ENCODE results near the gene DAP. TPM values are rescaled to one million over a fixed set of nuclear protein-coding genes. Genes with fewer than 3 reads are reported as not detected.

Gene DAP
- total and polyA plus RNA-seq, 4 donors: 36.6 to 122 (median 101) TPM

DNA sequence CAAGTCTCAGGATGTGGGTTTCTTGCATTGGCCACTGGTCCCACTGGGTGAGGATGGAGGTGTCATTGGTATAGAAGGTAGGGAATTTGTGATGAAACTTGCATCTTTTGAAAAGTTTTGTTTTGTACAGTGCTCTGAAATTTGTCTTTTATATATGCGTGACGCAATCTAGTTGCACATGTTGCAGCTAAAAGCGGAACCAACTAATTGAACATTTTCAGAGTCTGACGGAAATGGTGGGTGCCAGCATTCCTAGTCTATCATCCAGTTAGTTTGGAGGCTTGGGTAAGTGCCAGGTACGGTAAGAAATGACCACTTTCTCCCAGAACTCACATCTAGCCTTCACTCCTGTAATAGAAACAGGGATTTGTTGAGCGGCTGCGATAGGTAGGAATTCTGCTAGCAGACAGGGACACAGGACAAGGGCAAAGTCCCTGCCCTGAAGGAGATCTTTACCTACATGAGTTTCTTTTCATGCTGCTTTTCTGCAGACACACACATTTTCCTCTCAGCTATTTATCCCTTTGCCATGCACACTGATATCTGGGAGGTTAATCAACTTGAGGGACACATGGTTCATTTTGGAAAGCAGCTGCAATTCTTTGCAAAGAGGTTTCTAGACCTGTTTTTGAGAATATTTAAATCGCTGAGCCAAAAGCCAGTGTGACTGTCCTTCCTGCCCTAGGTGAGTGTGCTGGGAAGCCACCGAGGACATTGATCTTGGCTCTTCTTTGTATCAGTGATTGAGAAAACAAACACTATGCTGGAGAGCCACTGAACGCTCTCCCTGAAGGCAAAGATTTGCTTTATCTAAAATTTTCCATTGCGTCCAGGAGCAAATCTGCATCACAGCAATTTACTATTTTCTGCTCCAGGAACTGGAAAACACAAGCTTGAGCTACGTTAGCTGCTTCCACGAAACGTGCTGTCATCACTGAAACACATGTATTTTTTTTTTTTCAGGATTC, 89.7 kb downstream of the DAP start:
- H3K4me3 ChIP-seq (ENCODE audit: low read depth in 1 of 3, low read length in 3 of 3): peak overlapping the region in 2 of 3 donors; percentile 15 to 43
- 25% methylated on average over 14 of the region's 14 CpGs for WGBS
- DNase-seq (ENCODE audit: low spot score): no peak

More for the DNA sequence above, 89.7 kb downstream of the DAP start:
- peak in 1 of 2 donors; percentile 30 for TF ChIP-seq RAD21 (IDR thresholded peaks at IDR 0.05)
- TF ChIP-seq JUND (IDR thresholded peaks at IDR 0.05): peak; percentile 59 to 69
- peak; percentile 83 to 86 for TF ChIP-seq HNF4A (conservative IDR thresholded peaks at IDR 0.05)
- TF ChIP-seq HNF4G (IDR thresholded peaks at IDR 0.05): peak; percentile 60
- TF ChIP-seq RXRA (IDR thresholded peaks at IDR 0.05): peak; percentile 88 to 93
- TF ChIP-seq, protein P1, sequence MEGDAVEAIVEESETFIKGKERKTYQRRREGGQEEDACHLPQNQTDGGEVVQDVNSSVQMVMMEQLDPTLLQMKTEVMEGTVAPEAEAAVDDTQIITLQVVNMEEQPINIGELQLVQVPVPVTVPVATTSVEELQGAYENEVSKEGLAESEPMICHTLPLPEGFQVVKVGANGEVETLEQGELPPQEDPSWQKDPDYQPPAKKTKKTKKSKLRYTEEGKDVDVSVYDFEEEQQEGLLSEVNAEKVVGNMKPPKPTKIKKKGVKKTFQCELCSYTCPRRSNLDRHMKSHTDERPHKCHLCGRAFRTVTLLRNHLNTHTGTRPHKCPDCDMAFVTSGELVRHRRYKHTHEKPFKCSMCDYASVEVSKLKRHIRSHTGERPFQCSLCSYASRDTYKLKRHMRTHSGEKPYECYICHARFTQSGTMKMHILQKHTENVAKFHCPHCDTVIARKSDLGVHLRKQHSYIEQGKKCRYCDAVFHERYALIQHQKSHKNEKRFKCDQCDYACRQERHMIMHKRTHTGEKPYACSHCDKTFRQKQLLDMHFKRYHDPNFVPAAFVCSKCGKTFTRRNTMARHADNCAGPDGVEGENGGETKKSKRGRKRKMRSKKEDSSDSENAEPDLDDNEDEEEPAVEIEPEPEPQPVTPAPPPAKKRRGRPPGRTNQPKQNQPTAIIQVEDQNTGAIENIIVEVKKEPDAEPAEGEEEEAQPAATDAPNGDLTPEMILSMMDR (IDR thresholded peaks at IDR 0.05; ENCODE audit: low read depth, low read length, missing input control): no peak
- TF ChIP-seq, protein P2, sequence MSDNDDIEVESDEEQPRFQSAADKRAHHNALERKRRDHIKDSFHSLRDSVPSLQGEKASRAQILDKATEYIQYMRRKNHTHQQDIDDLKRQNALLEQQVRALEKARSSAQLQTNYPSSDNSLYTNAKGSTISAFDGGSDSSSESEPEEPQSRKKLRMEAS (IDR thresholded peaks at IDR 0.05): peak; percentile 92
- TF ChIP-seq FOXA2 (IDR thresholded peaks at IDR 0.05): peak; percentile 47
- peak; percentile 1 for TF ChIP-seq FOXA1 (IDR thresholded peaks at IDR 0.05)
- TF ChIP-seq, protein P3, sequence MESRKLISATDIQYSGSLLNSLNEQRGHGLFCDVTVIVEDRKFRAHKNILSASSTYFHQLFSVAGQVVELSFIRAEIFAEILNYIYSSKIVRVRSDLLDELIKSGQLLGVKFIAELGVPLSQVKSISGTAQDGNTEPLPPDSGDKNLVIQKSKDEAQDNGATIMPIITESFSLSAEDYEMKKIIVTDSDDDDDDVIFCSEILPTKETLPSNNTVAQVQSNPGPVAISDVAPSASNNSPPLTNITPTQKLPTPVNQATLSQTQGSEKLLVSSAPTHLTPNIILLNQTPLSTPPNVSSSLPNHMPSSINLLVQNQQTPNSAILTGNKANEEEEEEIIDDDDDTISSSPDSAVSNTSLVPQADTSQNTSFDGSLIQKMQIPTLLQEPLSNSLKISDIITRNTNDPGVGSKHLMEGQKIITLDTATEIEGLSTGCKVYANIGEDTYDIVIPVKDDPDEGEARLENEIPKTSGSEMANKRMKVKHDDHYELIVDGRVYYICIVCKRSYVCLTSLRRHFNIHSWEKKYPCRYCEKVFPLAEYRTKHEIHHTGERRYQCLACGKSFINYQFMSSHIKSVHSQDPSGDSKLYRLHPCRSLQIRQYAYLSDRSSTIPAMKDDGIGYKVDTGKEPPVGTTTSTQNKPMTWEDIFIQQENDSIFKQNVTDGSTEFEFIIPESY (IDR thresholded peaks at IDR 0.05): peak; percentile 67
- TF ChIP-seq GABPA (IDR thresholded peaks at IDR 0.05 in 1 of 2, conservative IDR thresholded peaks at IDR 0.05 in 1 of 2): peak; percentile 45 to 57
- no peak for TF ChIP-seq NR2F2 (IDR thresholded peaks at IDR 0.05)
- TF ChIP-seq YY1 (IDR thresholded peaks at IDR 0.05): peak; percentile 82
- TF ChIP-seq TAF1 (conservative IDR thresholded peaks at IDR 0.05): peak; percentile 69
- peak; percentile 97 for TF ChIP-seq SP1 (IDR thresholded peaks at IDR 0.05)
- TF ChIP-seq, protein P4, sequence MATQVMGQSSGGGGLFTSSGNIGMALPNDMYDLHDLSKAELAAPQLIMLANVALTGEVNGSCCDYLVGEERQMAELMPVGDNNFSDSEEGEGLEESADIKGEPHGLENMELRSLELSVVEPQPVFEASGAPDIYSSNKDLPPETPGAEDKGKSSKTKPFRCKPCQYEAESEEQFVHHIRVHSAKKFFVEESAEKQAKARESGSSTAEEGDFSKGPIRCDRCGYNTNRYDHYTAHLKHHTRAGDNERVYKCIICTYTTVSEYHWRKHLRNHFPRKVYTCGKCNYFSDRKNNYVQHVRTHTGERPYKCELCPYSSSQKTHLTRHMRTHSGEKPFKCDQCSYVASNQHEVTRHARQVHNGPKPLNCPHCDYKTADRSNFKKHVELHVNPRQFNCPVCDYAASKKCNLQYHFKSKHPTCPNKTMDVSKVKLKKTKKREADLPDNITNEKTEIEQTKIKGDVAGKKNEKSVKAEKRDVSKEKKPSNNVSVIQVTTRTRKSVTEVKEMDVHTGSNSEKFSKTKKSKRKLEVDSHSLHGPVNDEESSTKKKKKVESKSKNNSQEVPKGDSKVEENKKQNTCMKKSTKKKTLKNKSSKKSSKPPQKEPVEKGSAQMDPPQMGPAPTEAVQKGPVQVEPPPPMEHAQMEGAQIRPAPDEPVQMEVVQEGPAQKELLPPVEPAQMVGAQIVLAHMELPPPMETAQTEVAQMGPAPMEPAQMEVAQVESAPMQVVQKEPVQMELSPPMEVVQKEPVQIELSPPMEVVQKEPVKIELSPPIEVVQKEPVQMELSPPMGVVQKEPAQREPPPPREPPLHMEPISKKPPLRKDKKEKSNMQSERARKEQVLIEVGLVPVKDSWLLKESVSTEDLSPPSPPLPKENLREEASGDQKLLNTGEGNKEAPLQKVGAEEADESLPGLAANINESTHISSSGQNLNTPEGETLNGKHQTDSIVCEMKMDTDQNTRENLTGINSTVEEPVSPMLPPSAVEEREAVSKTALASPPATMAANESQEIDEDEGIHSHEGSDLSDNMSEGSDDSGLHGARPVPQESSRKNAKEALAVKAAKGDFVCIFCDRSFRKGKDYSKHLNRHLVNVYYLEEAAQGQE (IDR thresholded peaks at IDR 0.05): peak; percentile 65
- TF ChIP-seq, protein P5, sequence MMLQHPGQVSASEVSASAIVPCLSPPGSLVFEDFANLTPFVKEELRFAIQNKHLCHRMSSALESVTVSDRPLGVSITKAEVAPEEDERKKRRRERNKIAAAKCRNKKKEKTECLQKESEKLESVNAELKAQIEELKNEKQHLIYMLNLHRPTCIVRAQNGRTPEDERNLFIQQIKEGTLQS (IDR thresholded peaks at IDR 0.05): peak; percentile 59
- TF ChIP-seq EGR1 (IDR thresholded peaks at IDR 0.05; ENCODE audit: low read depth in 2 of 2): peak; percentile 82 to 96
- H3K27me3 ChIP-seq (ENCODE audit: control insufficient read depth in 4 of 4, insufficient read depth in 4 of 4, low read length in 3 of 4): no peaks in the 10 kb centered on the region
- peak overlapping the region; percentile 85 to 90 for H3K27ac ChIP-seq (ENCODE audit: low read depth in 1 of 2, low read length in 2 of 2)
- peaks cover 1 to 22% (median 14%) of the 10 kb centered on the region in 4 donors for H3K4me1 ChIP-seq (ENCODE audit: control insufficient read depth in 4 of 4, insufficient read depth in 4 of 4, low read length in 3 of 4)
- peak overlapping the region in 1 of 2 donors; percentile 75 for H3K9ac ChIP-seq (ENCODE audit: low read depth in 1 of 2, low read length in 2 of 2)
- H3K9me3 ChIP-seq (ENCODE audit: control insufficient read depth in 4 of 4, low read length in 3 of 4): no peaks in the 10 kb centered on the region
- no peaks in the 10 kb centered on the region for H3K36me3 ChIP-seq (ENCODE audit: control insufficient read depth in 4 of 4, insufficient read depth in 3 of 4, low read depth in 1 of 4, low read length in 3 of 4)
